HG03103 (cell line): ENCODE measurements around the gene PLXND1.
A peak's percentile ranks its signal among the peaks of the same experiment; 100 is the strongest.

ENCODE experiments used
- ATAC-seq: cut with Tn5 transposase; IDR thresholded peaks from one replicate; pipeline ENCODE4 v1.9.1; 2021; ENCODE audit warnings: low read depth; ENCODE audit not compliant: unreplicated experiment

The PLXND1 gene

DNA sequence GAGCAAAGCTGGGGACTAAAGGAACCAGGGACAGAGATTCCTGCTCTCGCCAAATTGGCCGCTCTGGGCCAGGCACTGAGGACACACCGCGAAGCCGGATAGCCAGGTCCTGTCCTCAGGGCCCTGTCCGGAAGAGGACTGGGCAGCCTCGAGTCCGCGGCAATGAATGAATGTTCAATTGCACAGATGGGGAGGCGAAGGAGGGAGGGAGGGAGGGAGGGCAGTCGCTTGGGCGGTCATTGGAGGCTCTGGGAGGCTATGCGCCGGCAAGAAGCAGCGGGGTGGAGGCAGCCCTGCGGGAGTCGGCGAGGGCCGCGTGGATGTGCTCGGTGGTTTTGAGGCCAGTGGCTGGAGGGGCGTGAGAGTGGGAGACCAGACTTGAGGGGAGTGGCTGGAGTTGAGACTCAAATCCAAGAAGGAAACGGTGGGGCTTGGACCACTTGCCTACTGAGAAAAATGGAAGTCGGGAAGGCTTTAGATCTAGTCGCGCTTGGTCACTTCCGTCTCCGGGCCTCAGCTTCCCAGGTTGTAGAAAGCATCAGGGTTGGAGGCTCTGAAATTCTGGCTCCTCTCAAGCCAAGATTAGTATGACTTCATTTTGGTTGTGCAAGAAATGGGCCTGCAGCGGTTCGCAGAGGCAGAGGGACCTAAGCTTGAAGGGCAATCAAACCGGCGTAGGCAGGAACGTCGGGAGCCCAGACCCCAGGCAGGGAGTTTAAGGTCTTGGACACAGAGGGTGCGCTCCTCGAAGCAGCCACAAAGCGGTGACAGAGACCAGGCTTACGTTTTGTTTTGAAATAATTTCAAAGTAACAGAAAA, 21.1 kb upstream of the PLXND1 start:
- no peak for ATAC-seq

DNA sequence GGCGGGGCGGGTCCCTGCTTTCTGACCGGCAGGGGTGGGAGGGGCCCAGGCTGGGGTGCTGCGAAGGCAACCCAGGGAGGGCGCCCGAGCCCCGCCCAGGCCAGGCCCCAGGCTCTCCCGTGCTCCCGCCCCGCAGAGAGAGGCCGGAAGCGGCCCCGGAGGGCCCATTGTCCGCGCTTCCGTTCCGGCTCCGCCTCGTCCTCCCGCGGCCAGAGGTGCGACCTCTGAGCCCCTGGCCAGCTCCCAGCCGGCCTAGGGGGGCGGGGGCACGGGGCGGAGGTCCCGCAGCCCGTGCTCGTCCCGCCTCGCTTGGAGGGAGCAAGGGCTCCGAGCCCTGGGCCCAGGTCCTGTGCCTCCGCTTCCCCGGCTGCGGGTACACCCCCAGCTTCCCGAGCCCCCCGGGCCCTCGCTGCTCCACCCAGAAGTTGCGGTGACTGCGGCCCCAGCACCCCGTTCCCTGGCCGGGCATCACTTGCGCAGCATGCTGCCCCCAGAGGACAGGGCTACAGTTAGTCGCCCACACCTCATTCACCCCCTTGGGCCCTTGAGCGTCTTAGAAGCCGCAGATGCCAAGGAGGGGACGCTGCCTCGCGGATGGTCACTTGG, 20.4 kb upstream of the PLXND1 start:
- peak; percentile 83 for ATAC-seq

DNA sequence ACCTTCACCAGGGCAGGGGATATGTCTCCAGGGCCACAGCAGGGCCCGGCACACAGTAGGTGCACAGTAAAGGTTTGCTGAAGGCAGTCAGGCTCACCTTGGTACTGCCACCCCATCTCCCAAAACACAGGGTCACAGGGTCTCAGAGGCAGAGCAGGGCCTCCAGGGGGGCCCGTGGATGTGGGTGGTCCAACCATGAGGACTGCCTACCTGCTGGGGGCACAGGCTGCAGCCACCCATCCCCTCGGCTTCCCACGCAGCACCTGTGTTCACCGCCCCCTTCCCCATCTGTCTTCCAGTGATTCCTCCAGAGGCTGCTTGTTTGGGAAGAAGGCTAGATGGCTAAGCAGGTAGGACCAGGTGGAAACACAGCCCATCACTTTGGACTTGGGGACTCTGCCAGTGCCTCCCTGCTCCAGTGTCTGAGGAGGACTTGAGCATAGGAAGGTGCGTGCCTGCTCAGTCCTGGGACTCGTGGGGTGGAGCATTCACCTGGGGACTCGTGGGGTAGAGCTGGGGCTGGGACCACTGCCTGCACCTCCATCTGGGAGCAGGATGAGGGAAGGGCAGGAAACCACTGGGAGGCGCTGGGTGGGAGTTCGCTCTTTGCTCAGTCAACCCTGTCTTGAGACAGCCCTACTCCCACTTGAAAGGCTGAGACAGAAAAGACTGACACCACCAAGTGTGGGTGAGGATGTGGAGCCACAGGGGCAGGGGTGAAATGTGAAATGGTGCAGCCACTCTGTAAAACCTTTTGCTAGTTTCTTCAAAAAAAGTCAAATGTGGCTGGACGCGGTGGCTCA, 18.8 kb upstream of the PLXND1 start:
- no peak for ATAC-seq

DNA sequence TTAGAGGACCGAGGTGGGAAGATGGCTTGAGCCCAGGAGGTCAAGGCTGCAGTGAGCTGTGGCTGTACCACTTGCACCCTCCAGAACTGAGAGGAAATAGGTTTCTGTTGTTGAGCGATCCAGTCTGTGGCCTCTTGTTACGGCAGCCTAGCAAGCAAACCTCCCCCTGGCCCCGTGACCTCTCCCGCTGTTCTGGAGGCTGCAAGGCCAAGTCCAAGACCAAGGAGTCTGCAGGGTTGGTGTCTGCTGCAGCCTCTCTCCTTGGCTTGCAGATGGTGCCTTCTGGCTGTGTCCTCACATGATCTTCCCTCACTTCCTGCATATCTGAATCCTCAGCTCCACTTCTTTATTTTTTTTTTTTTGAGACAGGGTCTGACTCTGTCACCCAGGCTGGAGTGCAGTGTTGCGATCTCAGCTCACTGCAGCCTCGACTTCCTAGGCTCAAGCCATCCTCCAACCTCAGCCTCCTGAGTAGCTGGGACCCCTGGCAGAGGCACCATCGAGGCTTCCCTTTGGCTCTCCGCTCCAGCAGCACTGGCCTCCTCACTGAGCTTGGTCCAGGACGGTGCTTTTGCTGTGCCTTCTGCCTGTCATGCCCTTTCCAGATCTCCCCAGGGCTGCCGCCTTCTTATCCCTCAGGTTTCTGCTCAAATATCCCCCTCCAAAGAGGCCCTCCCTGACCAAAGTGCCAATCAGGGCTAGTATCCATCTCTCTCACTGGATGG, 18.0 kb upstream of the PLXND1 start:
- no peak for ATAC-seq

DNA sequence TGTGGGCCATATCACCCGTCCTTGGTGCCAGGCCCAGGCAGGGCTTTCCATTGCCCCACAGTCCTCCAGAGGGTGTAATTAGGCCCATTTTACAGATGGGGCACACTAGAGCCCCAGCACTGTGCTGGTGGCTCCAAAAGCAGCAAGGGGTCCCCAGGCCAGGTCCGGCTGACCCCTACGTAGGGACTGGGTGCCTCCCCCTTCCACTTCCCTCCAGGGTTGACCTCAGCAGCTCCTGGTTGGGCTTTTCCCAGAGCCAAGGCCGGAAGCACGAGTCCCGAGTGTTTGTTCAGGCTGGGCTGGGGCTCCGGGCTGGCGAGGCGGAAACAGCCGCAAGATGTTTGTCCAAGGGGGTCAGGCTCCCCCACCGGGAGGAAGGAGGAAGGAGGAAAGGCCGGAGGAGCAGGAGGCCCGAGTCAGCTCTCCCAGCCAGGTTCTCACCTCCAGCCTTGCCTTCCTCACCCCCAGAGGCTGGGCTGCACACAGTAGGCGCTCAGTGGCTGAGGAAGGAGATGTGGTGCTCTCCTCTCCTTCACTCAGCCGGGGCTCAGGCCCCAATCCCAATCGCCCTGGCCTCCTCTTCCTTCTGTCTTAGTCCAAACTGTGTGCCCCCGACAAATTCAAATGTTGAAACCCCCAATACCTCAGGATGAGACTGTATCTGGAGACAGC, 17.1 kb upstream of the PLXND1 start:
- ATAC-seq = no peak

DNA sequence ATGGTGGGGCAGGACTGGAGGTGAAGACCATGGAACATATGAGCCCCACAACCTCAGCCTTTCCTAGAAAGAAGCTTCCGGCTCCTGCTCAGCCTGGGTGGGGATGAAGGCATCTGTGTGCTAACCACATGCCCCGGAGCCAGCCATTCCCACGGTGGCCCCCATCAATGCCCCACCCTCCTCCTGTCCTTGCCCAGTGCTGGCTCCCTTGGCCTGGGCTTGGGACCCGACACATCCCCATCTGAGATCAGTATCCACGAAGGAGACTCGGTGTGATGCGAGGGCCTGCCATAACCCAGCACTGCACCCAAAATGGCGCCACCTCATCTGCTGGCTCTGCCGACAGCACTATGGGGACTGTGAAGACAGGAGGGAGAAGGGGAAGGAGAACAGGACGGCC, 16.5 kb upstream of the PLXND1 start:
- no peak for ATAC-seq

DNA sequence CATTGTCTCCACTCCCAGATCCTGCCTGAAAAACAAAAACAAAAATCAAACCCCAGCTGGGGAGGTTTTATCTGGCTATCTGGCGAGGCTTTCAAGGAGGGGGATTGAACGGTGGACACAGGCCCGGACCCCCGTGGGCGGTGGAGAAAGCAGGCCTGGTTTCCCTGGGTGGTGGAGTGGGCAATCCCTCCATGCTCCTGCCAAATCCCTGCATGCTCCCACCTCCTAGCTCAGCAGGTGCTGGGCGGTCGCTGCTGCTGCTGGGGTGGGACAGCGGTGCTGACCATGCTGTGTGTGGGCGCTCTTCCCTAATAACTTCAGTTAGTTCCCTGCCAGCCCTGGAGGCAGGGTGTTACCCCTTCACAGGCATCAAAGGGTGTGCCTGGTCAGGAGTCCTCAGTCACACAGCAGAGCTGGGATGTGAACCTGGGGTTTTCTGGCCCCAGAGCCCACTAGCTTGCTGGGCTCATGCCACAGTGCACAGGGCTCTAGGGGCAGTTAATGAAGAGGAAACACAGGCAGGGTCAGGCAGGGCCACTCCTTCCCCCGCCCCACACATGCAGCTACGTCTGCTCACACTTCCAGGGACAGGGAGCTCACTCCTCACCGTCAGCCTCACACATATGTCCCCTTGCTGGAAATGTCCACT, 15.9 kb upstream of the PLXND1 start:
- ATAC-seq = no peak

DNA sequence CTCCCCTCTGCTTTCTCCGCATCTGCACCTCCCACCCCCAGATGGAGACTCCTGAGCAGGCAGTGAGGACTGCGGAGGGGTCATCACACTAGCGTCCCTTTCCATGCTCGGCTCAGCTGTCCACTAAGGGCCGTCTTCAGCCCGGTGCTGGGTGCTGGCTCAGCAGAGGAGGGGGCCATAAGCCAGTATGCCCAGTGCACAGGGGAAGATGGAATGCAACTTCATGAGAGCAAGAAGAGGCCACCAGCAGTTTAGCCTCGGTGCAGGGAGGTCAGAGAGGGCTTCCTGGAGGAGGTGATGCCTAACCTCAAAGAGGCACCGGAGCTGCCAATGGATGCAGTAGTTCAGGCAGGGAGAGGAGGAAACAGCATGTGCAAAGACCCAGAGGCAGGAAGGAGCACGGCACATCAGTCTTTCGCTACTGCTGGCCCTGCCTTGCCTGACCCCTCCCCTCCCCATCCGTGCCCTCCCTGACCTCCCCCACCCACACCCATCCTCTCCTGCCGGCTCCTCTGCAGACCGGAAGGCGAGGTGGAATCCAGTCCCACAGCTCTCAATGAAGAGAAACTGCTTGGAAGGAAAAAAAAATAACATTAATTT, 15.2 kb upstream of the PLXND1 start:
- no peak for ATAC-seq

DNA sequence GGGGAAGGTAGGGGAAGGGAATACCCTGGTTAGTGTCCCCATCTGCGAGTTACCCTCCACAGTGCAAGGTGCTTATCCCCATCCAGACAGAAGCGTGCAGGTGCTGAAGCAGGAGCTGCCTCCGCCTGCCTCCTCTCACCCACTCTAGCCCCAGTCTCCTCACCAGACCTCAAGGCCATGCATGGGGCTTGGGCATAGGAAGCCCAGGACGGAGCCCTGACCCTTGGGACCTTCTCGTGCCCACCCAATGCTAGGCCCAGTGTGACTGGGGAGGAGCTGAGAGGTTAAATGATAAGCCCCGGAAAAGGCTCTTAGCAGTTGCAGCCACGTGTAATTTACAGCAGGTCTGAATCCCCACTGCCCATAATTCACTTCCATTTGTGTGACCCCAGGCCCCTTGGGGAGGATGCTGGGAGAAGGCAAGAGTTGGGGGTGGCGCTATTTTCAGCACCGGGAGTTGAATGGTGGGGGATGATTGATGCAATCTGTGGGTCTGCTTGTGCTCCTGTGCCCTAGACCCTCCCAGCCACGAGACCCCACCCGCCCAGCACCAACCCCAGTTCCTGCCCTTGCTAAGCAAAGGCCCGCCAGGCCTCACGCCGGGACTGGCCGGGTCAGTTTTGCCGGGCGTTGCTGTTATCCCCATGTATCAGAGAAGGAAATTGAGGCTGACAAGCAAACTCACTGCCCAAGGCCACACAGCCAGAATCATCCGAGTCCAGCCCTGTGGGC, 14.5 kb upstream of the PLXND1 start:
- ATAC-seq = no peak

DNA sequence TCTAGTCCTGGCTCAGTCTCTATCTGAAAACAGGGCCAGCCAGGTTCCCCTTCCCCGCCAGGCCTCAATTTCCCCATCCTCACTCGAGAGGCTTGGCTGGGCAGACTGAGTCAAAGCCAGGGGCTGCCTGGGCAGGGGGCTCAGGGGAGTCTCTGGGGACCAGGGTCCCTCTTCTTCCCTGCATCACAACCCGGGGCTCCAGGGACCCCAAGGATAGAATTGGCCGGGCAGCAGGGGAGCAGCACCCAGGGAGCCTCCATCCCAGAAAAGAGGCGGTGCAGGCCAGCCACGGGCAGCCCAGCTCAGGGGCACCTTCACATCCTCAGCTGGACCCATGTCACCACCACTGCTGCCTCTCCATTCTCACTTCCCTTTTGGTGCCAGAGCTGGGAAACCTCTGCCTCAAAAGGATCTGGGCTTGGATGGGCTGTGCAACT, 13.3 kb upstream of the PLXND1 start:
- no peak for ATAC-seq

DNA sequence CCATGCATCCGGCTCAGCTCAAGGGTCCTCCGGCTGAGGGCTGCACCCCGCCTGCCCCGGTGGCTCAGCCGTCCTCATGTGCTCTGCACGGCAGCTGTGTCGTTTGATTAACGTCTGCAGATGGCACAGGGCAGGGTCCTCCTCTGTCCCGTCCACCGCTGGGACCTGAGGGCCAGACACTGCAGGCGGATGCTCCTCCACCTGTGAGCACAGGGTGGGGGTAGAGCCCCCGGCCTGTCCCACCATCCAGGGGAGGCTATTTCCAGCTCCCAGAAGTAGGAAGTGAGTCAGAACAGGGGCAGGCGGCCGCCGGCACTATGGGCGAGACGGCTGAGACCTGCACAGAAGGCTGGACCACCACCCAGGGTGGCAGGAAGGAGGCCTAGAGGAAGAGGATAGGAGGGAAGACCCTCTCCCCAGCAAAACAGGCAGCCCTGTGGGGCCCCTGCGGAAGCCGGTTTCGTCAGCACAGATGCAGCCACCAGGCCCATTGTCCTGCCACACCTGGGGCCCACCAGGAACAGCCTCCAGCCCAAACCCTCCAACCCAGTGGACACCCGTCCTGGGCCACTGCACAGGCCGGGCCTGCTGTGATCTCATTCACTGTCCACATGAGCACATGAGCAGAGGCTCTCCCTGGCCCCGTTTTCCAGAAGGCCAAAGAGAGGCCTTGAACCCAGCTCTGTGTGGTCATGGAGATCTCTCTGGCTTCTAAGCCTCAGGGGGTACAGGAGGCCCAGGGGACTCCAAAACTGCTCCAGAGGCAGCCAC, 12.6 kb upstream of the PLXND1 start:
- ATAC-seq = no peak

DNA sequence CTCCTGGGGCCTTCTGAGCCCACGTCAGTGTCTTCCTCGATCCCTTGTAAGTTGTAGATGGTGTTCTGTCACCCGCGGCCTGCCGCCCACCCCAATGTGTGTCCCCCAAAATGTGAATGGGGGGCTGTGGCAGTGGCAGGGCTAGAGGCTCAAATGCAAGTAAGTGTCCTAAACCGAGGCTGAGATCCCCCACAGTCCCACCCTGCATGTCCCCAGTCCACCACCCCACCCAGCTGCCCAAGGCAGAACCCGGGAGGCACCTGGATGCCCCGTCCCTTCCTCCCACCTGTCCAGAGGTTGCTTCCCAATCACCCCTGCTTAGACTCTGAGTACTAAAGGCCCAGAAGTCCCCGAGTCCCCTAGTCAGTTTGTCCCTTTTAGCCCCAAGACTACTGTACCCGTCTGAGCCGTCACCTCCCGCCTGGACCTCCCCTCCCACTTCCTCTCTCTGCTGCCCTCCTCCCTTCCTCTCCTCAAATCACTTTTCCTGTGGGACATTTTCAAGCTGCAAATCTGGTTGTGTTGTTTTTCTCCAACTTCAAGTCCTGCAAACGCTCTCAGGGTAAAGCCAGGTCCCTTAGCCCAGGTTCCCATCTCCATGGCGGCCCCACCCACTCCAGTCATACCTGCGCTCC, 11.8 kb upstream of the PLXND1 start:
- ATAC-seq = no peak

DNA sequence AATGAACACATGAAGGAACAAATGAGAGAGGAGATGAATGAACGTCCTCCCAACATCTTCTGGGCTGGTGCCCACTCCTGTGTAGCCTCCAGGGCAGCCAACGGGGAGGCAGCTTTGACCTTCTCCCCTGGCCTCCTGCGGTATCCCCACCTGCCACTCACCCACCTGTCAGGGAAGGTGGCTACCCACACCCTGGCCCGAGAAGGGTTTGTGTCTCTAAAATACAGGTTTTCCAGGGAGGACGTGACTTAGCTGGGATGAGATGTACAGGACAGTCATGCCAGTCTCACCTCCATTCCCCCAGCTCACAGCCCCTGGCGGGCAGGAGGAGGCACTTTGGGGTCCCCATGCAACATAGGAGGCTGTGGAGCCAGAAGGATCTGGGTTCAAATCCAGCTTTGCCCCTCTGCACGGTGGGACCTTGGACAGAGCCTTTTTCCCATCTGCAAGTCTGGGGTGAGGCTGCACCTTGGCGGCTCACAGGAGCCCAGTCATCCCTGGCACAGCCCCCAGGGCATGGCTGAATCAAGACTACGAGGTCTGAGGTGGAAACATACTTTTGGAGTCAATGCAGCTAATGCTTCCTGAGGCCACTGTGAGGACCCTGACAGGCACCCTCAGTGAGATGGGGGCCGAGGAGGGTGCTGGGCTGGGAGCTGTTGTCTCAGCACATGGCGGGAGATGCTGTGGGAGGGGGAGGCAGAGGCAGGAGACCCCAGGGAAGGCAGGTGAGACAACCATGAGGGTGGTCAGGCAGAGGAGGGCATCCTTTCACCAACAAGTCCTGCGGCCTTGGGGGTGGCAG, 11.1 kb upstream of the PLXND1 start:
- no peak for ATAC-seq

DNA sequence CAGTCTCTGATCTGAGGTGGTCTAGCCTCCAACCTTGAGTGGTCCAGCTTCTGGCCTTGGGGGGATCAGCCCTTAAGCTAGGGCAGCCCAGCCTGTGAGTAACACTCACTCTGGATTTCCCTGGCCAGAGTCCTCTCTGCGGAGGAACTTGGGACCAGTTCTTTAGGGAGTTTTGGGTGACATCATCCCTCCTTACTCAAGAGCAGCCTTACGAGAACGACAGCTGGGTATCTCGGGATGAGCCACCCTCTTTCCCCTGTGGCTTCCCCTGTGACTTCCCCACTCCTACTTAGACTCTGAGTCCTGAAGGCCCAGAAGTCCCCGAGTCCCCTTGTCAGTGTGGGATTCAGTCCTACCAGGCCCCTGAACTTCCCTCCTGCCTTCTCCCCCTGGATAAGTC, 10.2 kb upstream of the PLXND1 start:
- ATAC-seq = no peak

DNA sequence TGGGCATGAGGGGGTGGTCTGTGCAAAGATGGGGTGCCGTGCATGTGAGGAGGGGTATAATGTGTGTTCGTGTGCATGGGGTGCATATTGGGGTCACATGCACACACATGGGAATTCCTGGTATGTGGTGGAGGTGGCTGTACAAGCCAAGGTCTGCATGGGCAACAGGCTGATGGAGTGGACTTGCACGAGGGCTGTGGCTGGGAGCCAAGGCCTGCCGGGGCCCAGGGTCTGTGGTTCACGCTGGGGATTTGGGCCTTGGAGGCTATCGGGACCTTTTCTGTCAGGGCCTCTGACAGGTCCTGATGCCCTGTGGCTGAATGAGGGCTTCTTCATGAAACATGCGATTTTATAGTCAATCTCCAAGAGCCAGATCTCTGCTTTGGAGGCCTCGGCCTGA, 9.8 kb upstream of the PLXND1 start:
- no peak for ATAC-seq

DNA sequence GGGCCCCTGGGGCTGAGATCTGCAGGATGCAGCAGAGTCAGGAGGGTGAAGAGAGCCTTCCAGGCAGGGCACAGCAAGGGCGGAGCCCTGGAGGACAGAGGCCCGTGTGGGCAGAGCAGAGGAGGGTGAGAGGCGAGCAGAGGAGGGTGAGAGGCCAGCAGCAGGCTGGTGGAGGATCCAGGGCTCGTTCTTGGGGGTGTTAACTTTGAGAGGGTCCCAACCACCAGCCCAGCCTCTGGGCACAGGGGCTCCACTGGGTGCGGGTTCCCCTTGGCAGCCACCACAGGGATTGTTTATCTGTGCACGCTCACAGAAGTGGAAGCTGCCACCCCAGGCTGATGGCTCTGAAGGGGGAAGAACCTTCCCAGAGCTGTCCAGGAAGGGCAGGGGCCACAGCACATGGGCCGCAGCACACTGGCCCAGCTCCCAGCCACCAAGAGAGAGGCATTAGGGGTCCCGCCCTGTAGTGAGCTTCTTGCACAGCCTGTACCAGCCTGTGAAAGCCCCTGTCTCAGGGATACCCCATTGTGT, 9.3 kb upstream of the PLXND1 start:
- ATAC-seq = no peak
